ENCODE results near the gene KIF17.

The KIF17 gene

GRCh38 chr1:20621012-20621411, 96.8 kb downstream of the KIF17 start:
- Histone ChIP-seq H2BK120ac (ENCODE audit: low read depth, low read length) (no peak overlapping the region), H3K4me2 (ENCODE audit: insufficient read depth, low read length, poor library complexity, severe bottlenecking) (no peak overlapping the region), H3K14ac (ENCODE audit: low read length) (no peak overlapping the region), H2BK5ac (ENCODE audit: low read length) (no peak overlapping the region), H3K9ac (ENCODE audit: low read depth, low read length, poor library complexity) (no peak overlapping the region), H3K4me1 (ENCODE audit: control insufficient read depth in 2 of 2, insufficient read depth in 1 of 2, low read depth in 1 of 2, low read length in 2 of 2) (no peaks in the 10 kb centered on the region), H3K79me1 (ENCODE audit: low read depth, low read length) (no peaks in the 10 kb centered on the region), H3K4ac (ENCODE audit: low read length) (no peak overlapping the region), H3K23ac (ENCODE audit: low read depth, low read length, poor library complexity) (no peak overlapping the region), H3K18ac (ENCODE audit: low read length) (no peak overlapping the region), H4K8ac (ENCODE audit: low read depth, low read length) (no peak overlapping the region), H3K4me3 (ENCODE audit: low read length in 2 of 2) (no peak overlapping the region), H3K27me3 (ENCODE audit: control insufficient read depth in 3 of 3, insufficient read depth in 3 of 3, low read depth in 1 of 3, low read length in 3 of 3) (peaks cover 0 to 30% (median 0%) of the 10 kb centered on the region in 3 experiments), H2BK12ac (ENCODE audit: low read length) (no peak overlapping the region), H2BK15ac (ENCODE audit: low read length) (no peak overlapping the region), H3K9me3 (replicated peaks in 1 of 2; ENCODE audit: control insufficient read depth in 2 of 2, insufficient read depth in 1 of 2, low read depth in 1 of 2, low read length in 2 of 2) (no peaks in the 10 kb centered on the region), H3K36me3 (replicated peaks in 1 of 2; ENCODE audit: control insufficient read depth in 2 of 2, insufficient read depth in 2 of 2, low read length in 2 of 2) (no peaks in the 10 kb centered on the region), H3K27ac (replicated peaks; ENCODE audit: low read length) (no peak overlapping the region), H2AFZ (ENCODE audit: low read length) (no peak overlapping the region), H2AK5ac (ENCODE audit: low read depth, low read length) (no peak overlapping the region), H4K91ac (ENCODE audit: low read depth, low read length, poor library complexity) (no peak overlapping the region)
- DNase-seq (ENCODE audit: low spot score), result no peak
- no CpG with 5 or more reads among the region's 6 CpGs for WGBS, 2 donors (ENCODE audit: extremely low coverage in 2 of 2, insufficient read length in 2 of 2, insufficient replicate concordance in 1 of 2)

GRCh38 chr1:20619999-20620398, 97.8 kb downstream of the KIF17 start:
- Histone ChIP-seq H3K9ac (ENCODE audit: low read depth, low read length, poor library complexity) (no peak overlapping the region), H3K9me3 (replicated peaks in 1 of 2; ENCODE audit: control insufficient read depth in 2 of 2, insufficient read depth in 1 of 2, low read depth in 1 of 2, low read length in 2 of 2) (no peaks in the 10 kb centered on the region), H3K4me1 (ENCODE audit: control insufficient read depth in 2 of 2, insufficient read depth in 1 of 2, low read depth in 1 of 2, low read length in 2 of 2) (no peaks in the 10 kb centered on the region), H3K4ac (ENCODE audit: low read length) (no peak overlapping the region), H2BK12ac (ENCODE audit: low read length) (no peak overlapping the region), H2AFZ (ENCODE audit: low read length) (no peak overlapping the region), H3K14ac (ENCODE audit: low read length) (no peak overlapping the region), H2BK5ac (ENCODE audit: low read length) (no peak overlapping the region), H3K79me1 (ENCODE audit: low read depth, low read length) (no peaks in the 10 kb centered on the region), H3K27ac (replicated peaks; ENCODE audit: low read length) (no peak overlapping the region), H3K27me3 (ENCODE audit: control insufficient read depth in 3 of 3, insufficient read depth in 3 of 3, low read depth in 1 of 3, low read length in 3 of 3) (peaks cover 0 to 37% (median 0%) of the 10 kb centered on the region in 3 experiments), H2BK15ac (ENCODE audit: low read length) (no peak overlapping the region), H3K4me3 (ENCODE audit: low read length in 2 of 2) (no peak overlapping the region), H4K8ac (ENCODE audit: low read depth, low read length) (no peak overlapping the region), H3K4me2 (ENCODE audit: insufficient read depth, low read length, poor library complexity, severe bottlenecking) (no peak overlapping the region), H2AK5ac (ENCODE audit: low read depth, low read length) (no peak overlapping the region), H4K91ac (ENCODE audit: low read depth, low read length, poor library complexity) (no peak overlapping the region), H3K23ac (ENCODE audit: low read depth, low read length, poor library complexity) (no peak overlapping the region), H2BK120ac (ENCODE audit: low read depth, low read length) (no peak overlapping the region), H3K18ac (ENCODE audit: low read length) (no peak overlapping the region), H3K36me3 (replicated peaks in 1 of 2; ENCODE audit: control insufficient read depth in 2 of 2, insufficient read depth in 2 of 2, low read length in 2 of 2) (no peaks in the 10 kb centered on the region)
- no CpG with 5 or more reads among the region's 1 CpG for WGBS, 2 donors (ENCODE audit: extremely low coverage in 2 of 2, insufficient read length in 2 of 2, insufficient replicate concordance in 1 of 2)
- no peak for DNase-seq (ENCODE audit: low spot score)

GRCh38 chr1:20618550-20618949, 99.3 kb downstream of the KIF17 start:
- Histone ChIP-seq H3K4me1 (ENCODE audit: control insufficient read depth in 2 of 2, insufficient read depth in 1 of 2, low read depth in 1 of 2, low read length in 2 of 2) (no peaks in the 10 kb centered on the region), H3K14ac (ENCODE audit: low read length) (no peak overlapping the region), H4K8ac (ENCODE audit: low read depth, low read length) (no peak overlapping the region), H2BK15ac (ENCODE audit: low read length) (no peak overlapping the region), H3K4me2 (ENCODE audit: insufficient read depth, low read length, poor library complexity, severe bottlenecking) (no peak overlapping the region), H3K4ac (ENCODE audit: low read length) (no peak overlapping the region), H2BK120ac (ENCODE audit: low read depth, low read length) (no peak overlapping the region), H2AK5ac (ENCODE audit: low read depth, low read length) (no peak overlapping the region), H2AFZ (ENCODE audit: low read length) (no peak overlapping the region), H3K27me3 (ENCODE audit: control insufficient read depth in 3 of 3, insufficient read depth in 3 of 3, low read depth in 1 of 3, low read length in 3 of 3) (peaks cover 0 to 41% (median 0%) of the 10 kb centered on the region in 3 experiments), H3K9ac (ENCODE audit: low read depth, low read length, poor library complexity) (no peak overlapping the region), H2BK12ac (ENCODE audit: low read length) (no peak overlapping the region), H3K79me1 (ENCODE audit: low read depth, low read length) (no peaks in the 10 kb centered on the region), H3K27ac (replicated peaks; ENCODE audit: low read length) (no peak overlapping the region), H3K36me3 (replicated peaks in 1 of 2; ENCODE audit: control insufficient read depth in 2 of 2, insufficient read depth in 2 of 2, low read length in 2 of 2) (no peaks in the 10 kb centered on the region), H4K91ac (ENCODE audit: low read depth, low read length, poor library complexity) (no peak overlapping the region), H3K18ac (ENCODE audit: low read length) (no peak overlapping the region), H2BK5ac (ENCODE audit: low read length) (no peak overlapping the region), H3K9me3 (replicated peaks in 1 of 2; ENCODE audit: control insufficient read depth in 2 of 2, insufficient read depth in 1 of 2, low read depth in 1 of 2, low read length in 2 of 2) (no peaks in the 10 kb centered on the region), H3K23ac (ENCODE audit: low read depth, low read length, poor library complexity) (no peak overlapping the region), H3K4me3 (ENCODE audit: low read length in 2 of 2) (no peak overlapping the region)
- no CpG with 5 or more reads among the region's 4 CpGs for WGBS, 2 donors (ENCODE audit: extremely low coverage in 2 of 2, insufficient read length in 2 of 2, insufficient replicate concordance in 1 of 2)
- no peak for DNase-seq (ENCODE audit: low spot score)

- no peak overlapping the region for H2BK12ac ChIP-seq (ENCODE audit: low read length)
- no CpG with 5 or more reads among the region's 3 CpGs for WGBS, 2 donors (ENCODE audit: extremely low coverage in 2 of 2, insufficient read length in 2 of 2, insufficient replicate concordance in 1 of 2)
- DNase-seq (ENCODE audit: low spot score), result no peak
Observed at GRCh38 chr1:20616847-20617487, 100.8 kb downstream of the KIF17 start.

More at GRCh38 chr1:20616847-20617487, 100.8 kb downstream of the KIF17 start:
- Histone ChIP-seq H3K36me3 (replicated peaks in 1 of 2; ENCODE audit: control insufficient read depth in 2 of 2, insufficient read depth in 2 of 2, low read length in 2 of 2) (no peaks in the 10 kb centered on the region), H3K23ac (ENCODE audit: low read depth, low read length, poor library complexity) (no peak overlapping the region), H3K27ac (replicated peaks; ENCODE audit: low read length) (no peak overlapping the region), H3K4ac (ENCODE audit: low read length) (no peak overlapping the region), H2BK5ac (ENCODE audit: low read length) (no peak overlapping the region), H3K79me1 (ENCODE audit: low read depth, low read length) (no peaks in the 10 kb centered on the region), H4K8ac (ENCODE audit: low read depth, low read length) (no peak overlapping the region), H4K91ac (ENCODE audit: low read depth, low read length, poor library complexity) (no peak overlapping the region), H2BK15ac (ENCODE audit: low read length) (no peak overlapping the region), H3K18ac (ENCODE audit: low read length) (no peak overlapping the region), H2AFZ (ENCODE audit: low read length) (no peak overlapping the region), H3K27me3 (ENCODE audit: control insufficient read depth in 3 of 3, insufficient read depth in 3 of 3, low read depth in 1 of 3, low read length in 3 of 3) (peaks cover 0 to 41% (median 0%) of the 10 kb centered on the region in 3 experiments), H3K9me3 (replicated peaks in 1 of 2; ENCODE audit: control insufficient read depth in 2 of 2, insufficient read depth in 1 of 2, low read depth in 1 of 2, low read length in 2 of 2) (no peaks in the 10 kb centered on the region), H3K9ac (ENCODE audit: low read depth, low read length, poor library complexity) (no peak overlapping the region), H3K4me1 (ENCODE audit: control insufficient read depth in 2 of 2, insufficient read depth in 1 of 2, low read depth in 1 of 2, low read length in 2 of 2) (peaks cover 0 to 2% of the 10 kb centered on the region in 2 donors), H3K4me2 (ENCODE audit: insufficient read depth, low read length, poor library complexity, severe bottlenecking) (no peak overlapping the region), H2BK120ac (ENCODE audit: low read depth, low read length) (no peak overlapping the region), H3K14ac (ENCODE audit: low read length) (no peak overlapping the region), H2AK5ac (ENCODE audit: low read depth, low read length) (no peak overlapping the region), H3K4me3 (ENCODE audit: low read length in 2 of 2) (no peak overlapping the region)
